GM18867 (cell line): ENCODE measurements around the gene LRRC10B.

Source experiments
- ATAC-seq: cut with Tn5 transposase; IDR thresholded peaks from one replicate; pipeline ENCODE4 v1.9.1; 2021; ENCODE audit warnings: mild to moderate bottlenecking, moderate library complexity; ENCODE audit not compliant: unreplicated experiment

Gene LRRC10B

DNA sequence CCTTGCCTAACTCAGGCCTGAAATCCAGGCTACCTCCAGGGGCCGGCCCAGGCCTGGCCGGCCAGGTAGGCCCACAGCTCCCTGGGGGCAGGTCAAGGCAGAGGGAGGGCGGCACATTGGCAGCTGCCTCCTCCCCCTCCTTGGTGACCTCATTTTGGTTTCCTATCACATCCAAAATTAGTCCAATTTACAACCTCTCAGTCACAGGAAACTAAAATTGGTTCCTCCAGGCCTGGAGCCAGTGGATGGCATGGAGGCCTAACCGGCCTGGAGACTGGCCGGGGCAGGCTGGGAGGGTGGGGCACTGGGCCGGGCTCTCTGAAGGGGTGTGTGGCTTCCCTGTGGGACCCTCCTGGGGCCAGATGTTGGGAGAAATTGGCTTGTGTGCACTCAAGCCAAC lies 35.9 kb downstream of the LRRC10B start:
- ATAC-seq, result no peak

DNA sequence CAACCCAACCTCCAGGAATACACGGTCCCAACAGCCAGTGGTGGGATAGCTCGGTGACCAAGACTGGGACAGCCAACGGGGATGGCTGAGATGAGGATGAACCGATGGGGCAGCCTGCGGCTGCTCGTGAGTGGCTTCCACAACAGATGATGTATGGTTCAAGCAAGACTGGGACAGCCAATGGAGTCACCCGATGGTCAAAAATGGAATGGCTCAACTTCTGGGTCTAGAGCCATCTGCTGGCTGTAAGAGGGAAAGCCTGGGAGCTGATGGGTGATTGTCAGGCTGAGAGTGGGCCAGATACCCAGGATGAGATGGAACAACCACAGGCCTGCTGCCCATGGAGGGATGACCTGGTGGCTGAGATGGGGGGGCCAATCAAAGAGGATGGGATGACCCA lies 36.8 kb downstream of the LRRC10B start:
- ATAC-seq, result no peak

DNA sequence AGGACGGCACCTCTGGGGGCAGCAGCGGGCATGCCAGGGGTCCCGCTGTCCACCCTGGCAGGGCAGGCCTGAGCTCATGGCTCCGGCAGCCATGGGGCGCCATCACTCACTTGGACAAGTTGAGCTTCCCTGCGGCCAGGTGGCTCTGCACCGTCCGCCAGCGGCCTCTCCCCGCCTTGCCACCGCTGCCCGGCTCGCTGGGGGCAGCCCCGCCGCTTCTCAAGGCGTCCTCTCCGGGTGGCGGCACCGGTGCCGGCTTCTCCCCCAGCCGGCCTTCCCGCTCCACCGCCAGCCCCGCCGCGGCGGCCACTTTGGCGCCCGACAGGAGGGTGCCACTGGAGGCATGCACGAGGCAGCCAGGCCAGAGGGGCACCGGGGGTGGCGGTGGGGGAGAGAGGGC lies 37.4 kb downstream of the LRRC10B start:
- ATAC-seq, result no peak

DNA sequence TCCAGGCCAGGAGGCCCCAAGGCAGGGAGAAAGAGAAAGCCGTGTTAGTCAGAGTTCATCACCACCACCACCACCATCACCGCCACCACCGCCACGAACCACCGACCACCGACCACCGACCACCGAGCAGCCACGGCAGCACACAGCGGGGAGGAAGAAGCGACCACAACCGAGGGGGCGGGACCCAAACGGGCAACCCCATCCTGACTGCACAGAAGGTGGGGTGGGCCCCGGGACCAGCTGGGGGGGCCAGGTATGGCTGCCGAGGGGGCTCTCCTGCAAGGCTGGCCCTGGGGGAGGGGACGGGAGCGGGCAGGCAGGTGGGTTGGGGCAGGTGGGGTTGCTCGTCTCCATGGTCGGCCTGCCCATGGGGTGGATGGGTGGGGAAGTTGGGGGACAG lies 38.1 kb downstream of the LRRC10B start:
- ATAC-seq, result no peak

DNA sequence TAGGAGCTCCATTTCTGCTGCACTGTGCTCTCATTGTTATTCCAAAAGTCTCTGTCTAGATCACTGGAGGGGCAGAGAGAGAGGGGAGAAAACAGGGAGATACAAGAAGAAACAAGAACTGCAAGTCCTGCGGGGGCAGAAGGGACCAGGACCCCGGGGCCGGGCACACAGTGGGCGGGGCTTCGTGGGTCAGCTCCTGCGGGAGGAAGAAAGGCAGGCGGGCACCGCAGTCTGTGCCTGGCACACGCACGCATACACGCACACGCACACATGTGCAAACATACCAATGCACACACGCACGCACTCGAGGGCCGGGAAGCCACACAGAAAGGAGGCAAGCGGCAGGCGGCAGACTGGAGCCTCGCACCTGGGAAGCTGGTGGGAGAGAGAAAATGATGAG lies 38.7 kb downstream of the LRRC10B start:
- ATAC-seq, result no peak

DNA sequence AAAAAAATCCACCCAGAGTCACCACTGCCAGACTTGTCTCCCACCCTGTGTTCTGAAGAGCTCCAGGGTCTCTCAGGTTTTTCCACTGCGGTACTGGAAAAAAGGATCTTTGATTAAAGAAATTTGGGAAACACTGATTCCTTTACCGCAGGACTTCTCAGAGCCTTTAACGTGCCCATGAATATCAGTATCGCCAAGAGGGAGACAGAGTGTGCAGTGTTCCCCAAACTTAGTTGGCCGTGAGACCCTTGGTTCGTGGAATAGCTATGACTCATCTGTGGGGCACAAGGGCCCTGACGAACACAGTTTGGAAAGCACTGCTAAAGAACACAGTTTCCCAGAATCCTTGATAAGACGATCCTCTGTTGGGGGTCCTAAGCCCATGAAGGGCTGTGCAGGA lies 40.6 kb downstream of the LRRC10B start:
- no peak for ATAC-seq

DNA sequence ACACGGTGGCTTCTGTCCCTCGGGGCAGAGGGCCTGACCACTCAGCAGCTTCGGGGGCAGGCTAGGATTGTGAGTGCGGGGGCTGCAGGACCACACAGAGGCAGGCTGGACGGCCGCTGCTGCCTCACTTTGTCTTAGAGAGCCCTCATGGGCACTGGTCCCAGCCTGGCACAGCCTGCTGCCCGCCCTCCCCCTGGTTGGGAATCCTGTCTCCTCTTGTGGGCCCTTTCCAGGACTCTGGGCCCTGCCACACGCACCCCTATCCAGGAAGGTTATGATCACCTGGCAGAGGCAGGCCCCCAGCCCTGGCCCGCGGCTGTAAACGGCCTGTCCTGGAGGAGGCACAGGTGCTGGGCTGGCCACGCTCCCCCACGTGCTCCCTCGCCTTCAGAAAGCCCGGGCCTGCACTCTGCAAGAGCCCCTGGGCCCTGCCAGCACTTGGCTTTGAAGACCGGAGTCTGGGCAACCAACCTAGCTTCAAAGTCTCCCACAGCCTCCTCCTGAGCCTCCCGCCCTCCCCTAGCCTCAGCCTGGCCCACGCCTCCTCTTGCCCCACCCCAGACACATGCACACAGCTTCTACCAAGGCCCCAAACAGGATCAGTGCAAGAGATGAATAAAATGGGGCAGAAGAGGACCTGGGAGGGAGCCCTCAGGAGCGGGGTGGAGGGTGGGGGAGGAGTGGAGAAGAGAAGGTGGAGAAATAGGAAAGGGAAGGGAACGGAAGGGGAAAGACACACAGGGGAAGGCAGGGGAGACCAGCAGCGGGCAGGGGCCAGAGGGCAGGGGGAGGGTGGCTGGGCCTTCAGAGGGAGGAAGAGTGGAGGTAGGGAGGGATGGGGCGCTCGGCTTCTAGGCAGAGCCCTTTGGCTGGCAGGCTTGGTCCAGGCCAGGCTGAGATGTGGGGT lies 41.4 kb downstream of the LRRC10B start:
- no peak for ATAC-seq

DNA sequence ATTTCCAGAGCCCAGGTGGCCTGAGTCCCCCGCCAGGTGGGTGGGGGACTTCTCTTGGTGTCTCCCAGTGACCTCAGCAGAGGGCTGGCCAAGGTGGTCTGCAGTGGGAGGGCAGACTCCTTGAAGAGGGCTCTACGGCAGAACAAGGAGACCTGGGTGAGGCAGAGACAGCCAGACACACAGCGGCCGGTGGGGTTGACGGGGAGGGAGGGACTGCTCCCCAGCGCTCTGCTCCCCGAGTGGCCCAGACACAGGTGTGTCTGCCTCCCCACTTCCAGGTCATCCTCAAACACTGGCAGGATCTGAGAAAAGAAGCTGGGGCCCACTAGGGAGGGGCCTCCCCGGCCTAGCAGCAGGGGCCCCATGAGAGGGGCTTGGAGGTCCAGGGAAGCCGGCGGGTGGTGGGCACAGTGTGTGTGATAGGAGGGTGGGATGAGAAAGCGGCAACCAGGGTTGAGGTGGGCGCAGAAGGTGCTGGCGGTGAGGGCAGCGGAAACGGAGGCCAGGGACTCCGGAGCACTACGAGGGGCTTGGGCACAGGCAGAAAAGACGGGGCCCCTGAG lies 42.2 kb downstream of the LRRC10B start:
- no peak for ATAC-seq

DNA sequence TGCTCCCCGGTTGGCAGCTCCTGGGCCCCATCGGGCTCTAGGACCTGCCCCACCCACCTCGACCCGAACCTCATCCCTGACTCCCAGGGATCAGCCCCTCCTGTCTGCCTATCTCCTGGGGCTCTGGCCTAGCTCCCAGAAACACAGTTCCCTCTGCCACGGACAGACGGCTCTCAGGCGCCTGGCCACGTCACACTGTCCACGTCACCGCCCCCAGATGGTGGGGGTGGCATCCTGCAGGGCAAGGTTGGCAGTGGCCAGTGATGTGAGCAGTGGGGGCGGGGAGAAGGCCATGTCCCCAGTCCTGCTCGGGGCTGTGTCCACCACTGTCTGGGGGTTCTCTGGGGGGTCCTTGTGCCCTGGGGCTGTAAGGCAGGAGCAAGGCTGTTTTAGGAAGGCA lies 43.1 kb downstream of the LRRC10B start:
- no peak for ATAC-seq

DNA sequence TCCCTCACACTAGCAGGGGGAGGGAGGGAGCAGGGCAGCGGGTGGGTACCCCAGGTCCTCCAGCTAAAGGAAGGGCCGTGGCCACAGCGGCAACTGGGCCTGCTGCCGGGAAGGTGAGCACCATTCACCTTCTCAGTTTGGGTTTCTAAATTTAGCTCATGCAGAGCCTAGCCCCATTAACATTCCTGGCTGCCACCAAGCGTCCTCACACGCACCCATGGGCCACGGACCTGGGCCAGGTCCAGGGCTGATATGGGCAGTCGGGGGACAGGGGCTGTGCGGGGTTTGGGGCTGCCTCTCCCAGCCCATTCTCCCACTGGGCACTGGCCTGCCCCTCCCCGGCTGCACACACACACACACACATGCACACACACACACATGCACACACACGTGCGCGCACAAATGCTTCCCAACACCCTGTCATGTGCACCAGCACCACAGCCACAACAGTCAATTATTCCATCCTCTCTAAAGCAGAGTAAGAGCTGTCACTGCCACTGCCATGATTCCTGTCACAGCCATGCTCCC lies 43.6 kb downstream of the LRRC10B start:
- ATAC-seq, result no peak

DNA sequence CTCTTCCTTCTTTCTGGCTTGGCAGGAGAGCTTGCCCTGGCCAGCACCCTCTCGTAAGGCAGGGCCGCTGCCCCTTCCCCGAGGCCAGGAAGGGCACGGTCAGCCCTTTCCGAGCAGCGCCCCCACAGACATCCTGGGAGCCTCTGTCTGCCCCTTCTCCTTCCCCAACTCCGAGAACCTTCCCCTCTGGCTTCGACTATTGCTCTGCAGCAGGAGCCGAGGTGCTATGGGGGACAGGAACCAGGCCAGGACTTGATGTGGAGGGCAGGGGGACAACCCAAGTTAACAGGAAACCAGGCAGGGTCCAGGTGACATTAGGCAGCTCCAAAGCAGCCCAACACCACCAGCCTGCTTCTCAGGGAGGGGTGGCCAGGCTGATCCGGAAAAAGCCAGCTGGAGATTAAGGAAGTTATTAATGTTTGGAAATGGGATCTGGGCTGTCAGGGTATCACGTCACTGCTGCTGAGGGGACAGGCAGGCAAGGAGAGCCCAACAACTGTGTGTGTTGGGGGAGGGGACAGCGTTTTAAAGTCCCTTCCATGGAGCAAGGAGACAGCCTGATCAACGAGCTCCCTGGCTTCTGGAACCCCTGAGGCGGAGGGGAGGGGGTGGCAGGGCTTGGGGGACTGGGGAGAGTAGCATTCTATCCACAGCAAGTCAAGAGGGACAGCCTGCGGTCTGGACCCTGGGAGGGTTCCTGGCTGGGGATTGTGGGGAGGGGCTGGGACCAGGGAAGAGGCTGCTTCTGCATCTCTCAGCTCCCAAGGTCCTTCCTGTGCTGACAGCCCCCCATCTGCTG lies 45.0 kb downstream of the LRRC10B start:
- ATAC-seq, result no peak

DNA sequence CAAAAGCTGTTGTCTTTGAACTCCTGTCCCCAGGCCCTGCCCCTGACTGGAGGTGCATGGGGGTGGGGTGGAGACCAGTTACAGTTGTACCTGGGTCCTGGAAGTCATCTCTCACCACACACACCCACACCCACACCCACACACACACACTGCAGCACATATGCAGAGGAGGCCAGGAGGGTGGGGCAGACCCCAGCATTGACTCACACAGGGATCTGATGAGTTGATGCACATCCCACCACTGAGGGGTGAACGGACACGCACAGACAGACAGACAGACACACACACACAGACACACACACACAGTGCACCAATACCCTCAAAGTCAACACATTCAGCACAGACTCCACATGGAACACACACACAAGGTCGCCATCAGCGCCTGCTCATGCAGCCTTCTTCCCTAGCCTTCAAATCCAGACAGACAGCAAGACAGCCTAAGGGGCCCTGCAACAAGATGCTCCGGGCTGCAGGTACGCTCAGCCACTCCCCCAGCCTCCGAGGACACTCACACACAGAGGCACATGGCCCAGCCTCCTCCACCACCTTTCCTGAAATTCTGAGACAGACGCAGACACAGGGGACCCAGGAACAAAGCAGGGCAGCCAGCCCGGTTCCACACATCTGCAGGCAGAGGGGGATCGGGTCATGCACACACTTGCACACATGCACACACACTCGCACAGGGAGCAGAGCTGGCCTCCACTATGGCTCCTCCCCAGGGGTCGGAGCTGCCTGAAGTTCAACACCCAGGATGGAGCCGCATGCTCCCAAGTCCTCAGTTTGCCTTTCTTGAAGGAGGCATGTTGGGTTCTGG lies 45.8 kb downstream of the LRRC10B start:
- ATAC-seq, result no peak

DNA sequence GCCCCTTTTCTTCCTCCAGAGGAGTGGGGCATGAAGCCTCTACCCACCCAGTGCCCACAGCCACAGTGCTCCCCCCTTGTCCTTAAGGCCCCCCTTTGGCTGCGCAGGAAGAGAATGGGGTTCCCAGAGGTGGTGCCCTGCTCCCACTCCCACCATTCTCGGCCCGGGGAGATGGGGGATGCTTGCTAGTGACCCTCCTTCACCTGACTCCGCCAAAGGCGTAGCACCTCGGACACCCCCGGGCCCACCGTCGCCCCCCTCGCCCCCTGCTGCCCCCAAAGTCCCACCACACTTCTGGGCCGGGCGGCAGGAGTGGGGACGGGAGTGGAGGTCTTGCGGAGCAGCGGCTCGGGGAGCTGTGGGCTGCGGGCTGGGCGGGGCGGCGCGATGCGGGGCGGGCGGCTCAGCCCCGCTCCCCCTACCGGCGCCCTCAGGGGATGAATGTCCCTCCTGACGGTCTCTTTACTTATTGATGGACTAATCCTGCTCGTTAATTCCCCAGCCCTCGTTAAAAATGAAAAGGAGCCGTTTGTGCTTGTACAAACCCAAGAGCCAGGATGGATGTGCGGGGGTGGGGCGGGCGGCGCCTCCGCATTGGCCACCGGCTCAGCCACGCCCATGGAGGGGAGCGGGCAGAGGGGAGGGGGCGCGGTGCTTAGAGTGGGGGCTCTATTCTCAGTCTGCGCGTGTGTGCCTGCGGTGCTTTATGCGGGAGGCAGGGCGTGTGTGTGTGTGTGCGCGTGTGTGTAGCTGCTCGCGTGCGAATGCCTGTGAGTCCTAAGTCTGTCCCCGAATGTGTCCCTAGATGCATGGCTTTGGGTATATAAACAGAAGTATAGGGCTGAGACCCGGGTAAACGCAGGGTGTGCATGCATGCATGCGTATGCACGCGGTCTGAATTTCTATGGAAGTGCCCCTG lies 46.8 kb downstream of the LRRC10B start:
- ATAC-seq, result no peak

DNA sequence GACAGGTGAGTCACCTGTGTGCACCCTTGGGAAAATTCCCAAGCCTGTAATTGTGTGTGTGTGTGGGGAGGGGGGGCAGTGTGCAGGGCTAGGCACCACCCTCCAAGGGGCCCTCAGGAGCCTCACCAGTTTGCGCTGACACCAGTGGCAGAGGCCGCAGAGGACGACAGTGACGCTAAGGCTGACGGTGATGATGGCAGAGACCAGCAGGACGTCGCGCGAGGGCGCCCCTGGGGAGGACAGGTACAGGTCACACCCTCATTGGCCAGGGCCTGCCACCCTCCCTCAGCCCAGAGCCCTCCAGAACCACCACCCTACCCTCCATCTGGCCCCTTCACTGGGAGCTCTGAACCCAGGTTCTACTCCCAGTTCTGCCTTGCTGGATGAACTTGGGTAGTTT lies 47.4 kb downstream of the LRRC10B start:
- ATAC-seq, result no peak

DNA sequence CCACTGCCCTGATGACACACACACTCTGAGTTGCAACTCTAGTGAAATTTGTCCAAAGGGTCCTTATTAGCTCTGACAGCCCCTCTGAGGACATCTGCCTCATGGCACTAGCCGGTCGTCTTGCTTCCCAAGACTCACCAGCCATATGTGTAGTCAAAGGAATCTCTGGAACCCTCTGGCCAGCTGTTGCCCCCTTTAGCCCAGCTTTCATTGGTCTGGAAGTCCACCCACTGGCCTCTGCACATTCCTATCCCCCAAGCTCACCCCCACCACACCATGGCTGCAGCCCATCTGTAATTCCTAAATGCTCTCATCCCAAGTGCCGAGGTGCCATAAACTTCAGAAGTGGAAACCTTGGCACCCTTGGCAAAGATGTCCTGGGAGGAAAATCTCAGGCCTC lies 48.1 kb downstream of the LRRC10B start:
- no peak for ATAC-seq
